Measurements from ENCODE around the gene SVOPL. TPM values are rescaled to one million over a fixed set of nuclear protein-coding genes. Genes with fewer than 3 reads are reported as not detected.

Gene SVOPL
- total and polyA plus RNA-seq, 9 of the 15 experiments (the other 6 are each of a cell fraction or from before 2014, with no cell fraction given), result 0.13 to 0.42 (median 0.20) TPM; not detected in 6

DNA sequence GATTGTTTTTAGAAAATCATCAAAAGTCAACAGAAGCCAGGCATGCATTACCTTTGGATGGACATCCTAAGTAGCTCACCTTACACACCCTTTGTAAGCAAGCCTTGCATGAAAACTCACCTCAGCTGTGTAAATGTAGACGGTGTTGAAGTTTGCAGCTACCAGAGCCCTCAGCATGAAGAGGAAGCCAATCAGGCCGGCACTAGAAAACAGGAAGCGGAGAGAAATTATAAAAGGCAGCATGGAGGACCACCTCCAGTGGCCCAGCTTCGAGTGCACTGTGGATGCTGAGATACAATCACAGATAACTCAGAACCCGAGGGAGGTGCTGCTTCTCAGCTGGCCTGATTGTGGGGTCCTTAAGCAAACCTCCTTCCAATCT, 75.3 kb downstream of the SVOPL start:
- FAIRE-seq, result no peak
- ChIA-PET CTCF (ENCODE audit: low intra/inter-chr PET ratio) (no interaction called here), POLR2A (interaction anchor here (0.6 to 1.0 kb wide), 2 partner anchors 10 to 777 kb away, joined by 3 read pairs; no protein-coding TSS in a partner anchor)
- Histone ChIP-seq H3K4me2 (ENCODE audit: insufficient read depth, low read length) (no peak overlapping the region), H3K27me3 (ENCODE audit: control insufficient read depth in 2 of 2, insufficient read depth in 2 of 2, low read length in 2 of 2) (peaks cover 11 to 21% of the 10 kb centered on the region in 2 experiments; a peak in 4 of 5 replicates), H2AFZ (ENCODE audit: low read depth, low read length) (no peak overlapping the region), H3K79me2 (ENCODE audit: control insufficient read depth, insufficient read depth, low read length) (no peaks in the 10 kb centered on the region), H3K27ac (ENCODE audit: extremely low read depth, low read depth, low read length) (no peak overlapping the region), H3K9ac (ENCODE audit: insufficient read depth in 1 of 2, low read depth in 2 of 2, low read length in 2 of 2) (no peak overlapping the region; a peak in 1 of 4 replicates), H4K20me1 (replicated peaks; ENCODE audit: control insufficient read depth, insufficient read depth, low read length) (no peaks in the 10 kb centered on the region), H3K4me3 (no peak overlapping the region), H3K9me3 (replicated peaks; ENCODE audit: control insufficient read depth, insufficient read depth, low read depth, low read length) (no peaks in the 10 kb centered on the region), H3K36me3 (ENCODE audit: control insufficient read depth, insufficient read depth, low read length) (no peaks in the 10 kb centered on the region), H3K9me1 (ENCODE audit: control insufficient read depth, insufficient read depth, low read length) (no peaks in the 10 kb centered on the region), H3K4me1 (replicated peaks in 1 of 2; ENCODE audit: control insufficient read depth in 2 of 2, insufficient read depth in 2 of 2, low read length in 2 of 2) (peaks cover 0 to 9% of the 10 kb centered on the region in 2 experiments; a peak in 3 of 5 replicates)
- BruUV-seq (replicated peaks), result no TSS peak
- DNase-seq (ENCODE audit: extremely low read depth in 1 of 4, low spot score in 3 of 4), result no peak
- TF ChIP-seq MTA1 (IDR thresholded peaks at IDR 0.05; ENCODE audit: borderline replicate concordance), result no peak
- TF ChIP-seq SPI1 (IDR thresholded peaks at IDR 0.05; ENCODE audit: borderline replicate concordance, low read depth, low read length), result peak; percentile 76; the same call in 1 of the 2 replicates
- TF ChIP-seq ZNF263 (CRISPR knock-in tag; IDR thresholded peaks at IDR 0.05; ENCODE audit: borderline replicate concordance), result peak; percentile 24; the same call in 1 of the 2 replicates
- ATAC-seq, result no peak; the same call in 1 of the 3 replicates
- in situ Hi-C loops (cut with MboI) (no loop called here), intact Hi-C loops (cut with micrococcal nuclease) (no loop called here)
- WGBS (ENCODE audit: insufficient coverage, low coverage, missing lambda C conversion rate), result 0% methylated on average over 5 of the region's 5 CpGs

DNA sequence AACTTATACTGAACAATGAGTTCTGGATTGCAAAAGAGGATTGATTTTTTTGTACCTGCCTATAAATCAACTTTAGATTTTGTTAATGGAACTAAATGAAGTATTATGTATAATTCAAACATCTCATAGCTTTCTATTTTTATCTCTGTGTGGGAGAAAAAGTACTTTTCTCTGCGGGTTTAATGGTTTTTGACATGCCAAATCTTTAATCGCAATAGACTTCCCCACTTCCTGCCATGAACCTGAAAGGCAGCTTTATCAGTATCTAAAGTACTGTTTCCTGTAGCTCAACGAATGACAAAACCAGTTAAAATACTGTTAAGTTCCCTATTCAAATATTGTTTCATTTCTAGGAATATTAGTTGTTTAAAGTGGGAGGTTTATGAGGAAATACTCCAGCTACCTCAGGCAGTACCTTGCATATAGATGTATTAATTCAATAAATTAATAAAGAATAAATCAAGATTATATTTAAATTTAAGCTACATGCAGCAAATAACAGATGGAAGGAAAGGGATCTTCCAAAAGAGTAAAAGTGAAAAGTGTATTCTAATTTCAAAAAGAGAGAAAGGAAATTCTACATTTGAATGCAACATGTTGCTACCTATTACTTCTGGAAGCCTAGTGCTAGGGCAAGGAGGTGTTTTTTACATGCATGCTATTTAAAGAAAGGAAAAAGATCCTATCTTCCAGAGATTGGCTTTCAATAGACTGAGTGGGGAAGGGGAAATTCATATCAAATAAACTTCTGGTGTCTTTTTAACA, 75.9 kb downstream of the SVOPL start:
- no peaks in the 10 kb centered on the region for H3K79me2 ChIP-seq (ENCODE audit: control insufficient read depth, insufficient read depth, low read length)
- H3K36me3 ChIP-seq (ENCODE audit: control insufficient read depth, insufficient read depth, low read length), result no peaks in the 10 kb centered on the region
- H3K4me3 ChIP-seq, result no peak overlapping the region
- intact Hi-C loops (cut with micrococcal nuclease) (no loop called here), in situ Hi-C loops (cut with MboI) (no loop called here)
- ChIA-PET POLR2A (interaction anchor here (0.5 kb wide), 1 partner anchor 1617 kb away, joined by 3 read pairs; no protein-coding TSS in a partner anchor), CTCF (ENCODE audit: low intra/inter-chr PET ratio) (no interaction called here)
- no peak for DNase-seq (ENCODE audit: extremely low read depth in 1 of 4, low spot score in 3 of 4)
- no peak overlapping the region for H2AFZ ChIP-seq (ENCODE audit: low read depth, low read length)
- BruUV-seq (replicated peaks), result no TSS peak
- H3K27me3 ChIP-seq (ENCODE audit: control insufficient read depth in 2 of 2, insufficient read depth in 2 of 2, low read length in 2 of 2), result peaks cover 11 to 26% of the 10 kb centered on the region in 2 experiments; a peak in 4 of 5 replicates
- no peaks in the 10 kb centered on the region for H3K9me1 ChIP-seq (ENCODE audit: control insufficient read depth, insufficient read depth, low read length)
- H4K20me1 ChIP-seq (replicated peaks; ENCODE audit: control insufficient read depth, insufficient read depth, low read length), result no peaks in the 10 kb centered on the region
- no peak overlapping the region for H3K4me2 ChIP-seq (ENCODE audit: insufficient read depth, low read length)
- no peak overlapping the region for H3K9ac ChIP-seq (ENCODE audit: insufficient read depth in 1 of 2, low read depth in 2 of 2, low read length in 2 of 2)
- H3K4me1 ChIP-seq (replicated peaks in 1 of 2; ENCODE audit: control insufficient read depth in 2 of 2, insufficient read depth in 2 of 2, low read length in 2 of 2), result peaks cover 0 to 8% of the 10 kb centered on the region in 2 experiments; a peak in 3 of 5 replicates
- no peak for FAIRE-seq
- no peaks in the 10 kb centered on the region for H3K9me3 ChIP-seq (replicated peaks; ENCODE audit: control insufficient read depth, insufficient read depth, low read depth, low read length)
- no peak for ATAC-seq
- 0% methylated on average over 3 of the region's 3 CpGs for WGBS (ENCODE audit: insufficient coverage, low coverage, missing lambda C conversion rate)
- H3K27ac ChIP-seq (ENCODE audit: extremely low read depth, low read depth, low read length), result no peak overlapping the region
- peak; percentile 60 for TF ChIP-seq GABPA (tag; conservative IDR thresholded peaks at IDR 0.05; ENCODE audit: low read depth)
- TF ChIP-seq ETV1 (tag; conservative IDR thresholded peaks at IDR 0.05; ENCODE audit: low read depth), result 0 out of 2 replicates have a peak, but pooled peaks have one; percentile 20
- TF ChIP-seq, protein P1, sequence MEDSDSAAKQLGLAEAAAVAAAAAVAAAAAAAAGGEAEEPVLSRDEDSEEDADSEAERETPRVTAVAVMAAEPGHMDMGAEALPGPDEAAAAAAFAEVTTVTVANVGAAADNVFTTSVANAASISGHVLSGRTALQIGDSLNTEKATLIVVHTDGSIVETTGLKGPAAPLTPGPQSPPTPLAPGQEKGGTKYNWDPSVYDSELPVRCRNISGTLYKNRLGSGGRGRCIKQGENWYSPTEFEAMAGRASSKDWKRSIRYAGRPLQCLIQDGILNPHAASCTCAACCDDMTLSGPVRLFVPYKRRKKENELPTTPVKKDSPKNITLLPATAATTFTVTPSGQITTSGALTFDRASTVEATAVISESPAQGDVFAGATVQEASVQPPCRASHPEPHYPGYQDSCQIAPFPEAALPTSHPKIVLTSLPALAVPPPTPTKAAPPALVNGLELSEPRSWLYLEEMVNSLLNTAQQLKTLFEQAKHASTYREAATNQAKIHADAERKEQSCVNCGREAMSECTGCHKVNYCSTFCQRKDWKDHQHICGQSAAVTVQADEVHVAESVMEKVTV (CRISPR knock-in tag; IDR thresholded peaks at IDR 0.05), result peak; percentile 23; the same call in 1 of the 2 replicates
- TF ChIP-seq EP300 (IDR thresholded peaks at IDR 0.05; ENCODE audit: low read length), result peak; percentile 26; the same call in 1 of the 2 replicates
- TF ChIP-seq, protein P2, sequence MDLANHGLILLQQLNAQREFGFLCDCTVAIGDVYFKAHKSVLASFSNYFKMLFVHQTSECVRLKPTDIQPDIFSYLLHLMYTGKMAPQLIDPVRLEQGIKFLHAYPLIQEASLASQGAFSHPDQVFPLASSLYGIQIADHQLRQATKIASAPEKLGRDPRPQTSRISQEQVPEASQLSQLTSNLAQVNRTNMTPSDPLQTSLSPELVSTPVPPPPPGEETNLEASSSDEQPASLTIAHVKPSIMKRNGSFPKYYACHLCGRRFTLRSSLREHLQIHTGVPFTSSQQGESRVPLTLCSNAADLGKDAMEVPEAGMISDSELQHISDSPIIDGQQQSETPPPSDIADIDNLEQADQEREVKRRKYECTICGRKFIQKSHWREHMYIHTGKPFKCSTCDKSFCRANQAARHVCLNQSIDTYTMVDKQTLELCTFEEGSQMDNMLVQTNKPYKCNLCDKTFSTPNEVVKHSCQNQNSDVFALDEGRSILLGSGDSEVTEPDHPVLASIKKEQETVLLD (IDR thresholded peaks at IDR 0.05), result no peak
- TF ChIP-seq MEIS2 (IDR thresholded peaks at IDR 0.05; ENCODE audit: partially characterized antibody), result peak; percentile 19
- TF ChIP-seq SMAD2 (IDR thresholded peaks at IDR 0.05; ENCODE audit: low read depth, low read length), result no peak
- peak; percentile 40; the same call in 1 of the 2 replicates for TF ChIP-seq TEAD4 (IDR thresholded peaks at IDR 0.05; ENCODE audit: low read length)
- TF ChIP-seq TEAD4 (CRISPR knock-in tag; IDR thresholded peaks at IDR 0.05; ENCODE audit: borderline replicate concordance), result no peak

All from K562 (cell line).